HEK293 (cell line): ENCODE measurements around the gene APOC1.

Experiments used
- CTCF ChIA-PET: fragments of 350-600 bp; formaldehyde crosslinking; extraction: SDS; loops from one replicate; lab custom pipeline; 2021; ENCODE audit warnings: antibody characterized with exemption; lab: Yijun Ruan, JAX
- POLR2A ChIA-PET: fragments of 300-600 bp; formaldehyde crosslinking; extraction: SDS; loops from one replicate; lab custom pipeline; 2020; ENCODE audit warnings: antibody characterized with exemption, inconsistent platforms; lab: Yijun Ruan, JAX
- H3K27ac ChIP-seq: fragments of 200-500 bp; sonication (Bioruptor generic); 2 replicates; pipeline ENCODE4 v1.5.1; 2014; ENCODE audit warnings: low read depth, low read length, control low read depth, inconsistent platforms; ENCODE audit errors: extremely low read depth
- H3K36me3 ChIP-seq, 2 experiments: fragments of 200-500 bp in 1 of 2; sonication (Bioruptor generic) in 1 of 2; 1 replicate in 1 of 2; 2 replicates in 1 of 2; pipeline ENCODE4 v1.5.1; 2014 to 2017; ENCODE audit warnings: inconsistent platforms in 2 of 2, low read length in 2 of 2; ENCODE audit not compliant: control insufficient read depth in 2 of 2, insufficient read depth in 1 of 2
- H3K4me1 ChIP-seq: fragments of 200-500 bp; sonication (Bioruptor generic); 2 replicates; pipeline ENCODE4 v1.5.1; 2014; ENCODE audit warnings: mild to moderate bottlenecking, low read length, inconsistent platforms; ENCODE audit not compliant: control insufficient read depth, insufficient read depth
- H3K4me3 ChIP-seq: 2 replicates; pipeline ENCODE4 v1.5.1; 2011; ENCODE audit warnings: low read depth, mild to moderate bottlenecking, control low read depth, low read length, moderate library complexity
- H3K9me3 ChIP-seq: fragments of 200-500 bp; sonication (Bioruptor generic); 2 replicates; pipeline ENCODE4 v1.5.1; 2014; ENCODE audit warnings: low read depth, low read length, inconsistent platforms; ENCODE audit not compliant: control insufficient read depth, insufficient read depth
- GLIS1 ChIP-seq: fragments of 450-650 bp; formaldehyde crosslinking; IDR thresholded peaks from 2 replicates; pipeline ENCODE4 v1.5.1; 2016; ENCODE audit warnings: missing biosample characterization, missing genetic modification characterization
- TCF7L2 ChIP-seq: IDR thresholded peaks from 2 replicates; pipeline ENCODE4 v1.6.1; 2011; ENCODE audit warnings: low read depth, mild to moderate bottlenecking, inconsistent platforms, low read length, moderate library complexity, borderline replicate concordance
- ZIC2 ChIP-seq: fragments of 450-650 bp; formaldehyde crosslinking; IDR thresholded peaks from 2 replicates; pipeline ENCODE4 v1.5.1; 2016; ENCODE audit warnings: missing biosample characterization, missing genetic modification characterization
- ZNF501 ChIP-seq: fragments of 450-650 bp; formaldehyde crosslinking; IDR thresholded peaks from 2 replicates; pipeline ENCODE4 v1.5.1; 2016; ENCODE audit warnings: missing biosample characterization, missing genetic modification characterization
- ZNF514 ChIP-seq: fragments of 450-650 bp; formaldehyde crosslinking; IDR thresholded peaks from 2 replicates; pipeline ENCODE4 v1.5.1; 2016; ENCODE audit warnings: missing biosample characterization, missing genetic modification characterization
- ZNF555 ChIP-seq: fragments of 450-650 bp; formaldehyde crosslinking; conservative IDR thresholded peaks from 2 replicates; pipeline ENCODE4 v1.5.1; 2017; ENCODE audit warnings: missing biosample characterization, mild to moderate bottlenecking, missing genetic modification characterization, inconsistent platforms
- TF ChIP-seq, protein P1 (sequence below): fragments of 450-650 bp; formaldehyde crosslinking; IDR thresholded peaks from 2 replicates; pipeline ENCODE4 v1.5.1; 2016; ENCODE audit warnings: missing biosample characterization, missing genetic modification characterization
- TF ChIP-seq, protein P2 (sequence below): fragments of 450-650 bp; formaldehyde crosslinking; IDR thresholded peaks from 2 replicates; pipeline ENCODE4 v1.5.1; 2016; ENCODE audit warnings: missing biosample characterization, missing genetic modification characterization

Gene APOC1

DNA sequence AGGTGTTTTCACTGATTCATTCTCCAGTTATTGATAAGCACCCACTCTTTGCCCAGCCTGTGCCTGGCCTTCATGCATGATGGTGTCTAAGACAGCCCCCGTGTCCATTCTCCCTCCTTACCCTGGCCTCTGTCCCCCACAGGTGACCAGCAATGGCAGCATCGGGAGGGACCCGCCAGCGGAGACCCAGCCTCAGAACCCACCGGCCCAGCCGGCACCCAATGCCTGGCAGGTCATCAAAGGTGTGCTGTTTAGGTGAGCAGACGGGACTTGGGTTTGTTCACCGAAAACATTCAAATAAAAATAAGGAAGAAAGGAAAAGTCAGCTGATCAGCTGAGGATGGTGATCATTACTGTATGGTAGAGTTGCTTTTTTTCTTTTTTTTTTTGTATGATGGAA is 47.4 kb downstream of the APOC1 start:
- H3K36me3 ChIP-seq, result peaks cover 60 to 63% of the 10 kb centered on the region in 2 experiments
- 0 out of 2 replicates have a peak overlapping the region, but pooled peaks have one; percentile 16 for H3K27ac ChIP-seq
- CTCF ChIA-PET, result interaction anchor here (0.6 to 1.5 kb wide), 5 partner anchors 10 to 238 kb away, joined by 3 to 5 read pairs (median 3); no protein-coding TSS in a partner anchor
- H3K9me3 ChIP-seq, result no peaks in the 10 kb centered on the region
- H3K4me1 ChIP-seq, result no peaks in the 10 kb centered on the region
- TF ChIP-seq, protein P1, sequence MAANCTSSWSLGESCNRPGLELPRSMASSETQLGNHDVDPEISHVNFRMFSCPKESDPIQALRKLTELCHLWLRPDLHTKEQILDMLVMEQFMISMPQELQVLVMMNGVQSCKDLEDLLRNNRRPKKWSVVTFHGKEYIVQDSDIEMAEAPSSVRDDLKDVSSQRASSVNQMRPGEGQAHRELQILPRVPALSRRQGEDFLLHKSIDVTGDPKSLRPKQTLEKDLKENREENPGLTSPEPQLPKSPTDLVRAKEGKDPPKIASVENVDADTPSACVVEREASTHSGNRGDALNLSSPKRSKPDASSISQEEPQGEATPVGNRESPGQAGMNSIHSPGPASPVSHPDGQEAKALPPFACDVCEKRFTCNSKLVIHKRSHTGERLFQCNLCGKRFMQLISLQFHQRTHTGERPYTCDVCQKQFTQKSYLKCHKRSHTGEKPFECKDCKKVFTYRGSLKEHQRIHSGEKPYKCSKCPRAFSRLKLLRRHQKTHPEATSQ (tag by site-specific recombination), result no peak
- TF ChIP-seq TCF7L2 (no peak), ZNF501 (no peak)
- TF ChIP-seq, protein P2, sequence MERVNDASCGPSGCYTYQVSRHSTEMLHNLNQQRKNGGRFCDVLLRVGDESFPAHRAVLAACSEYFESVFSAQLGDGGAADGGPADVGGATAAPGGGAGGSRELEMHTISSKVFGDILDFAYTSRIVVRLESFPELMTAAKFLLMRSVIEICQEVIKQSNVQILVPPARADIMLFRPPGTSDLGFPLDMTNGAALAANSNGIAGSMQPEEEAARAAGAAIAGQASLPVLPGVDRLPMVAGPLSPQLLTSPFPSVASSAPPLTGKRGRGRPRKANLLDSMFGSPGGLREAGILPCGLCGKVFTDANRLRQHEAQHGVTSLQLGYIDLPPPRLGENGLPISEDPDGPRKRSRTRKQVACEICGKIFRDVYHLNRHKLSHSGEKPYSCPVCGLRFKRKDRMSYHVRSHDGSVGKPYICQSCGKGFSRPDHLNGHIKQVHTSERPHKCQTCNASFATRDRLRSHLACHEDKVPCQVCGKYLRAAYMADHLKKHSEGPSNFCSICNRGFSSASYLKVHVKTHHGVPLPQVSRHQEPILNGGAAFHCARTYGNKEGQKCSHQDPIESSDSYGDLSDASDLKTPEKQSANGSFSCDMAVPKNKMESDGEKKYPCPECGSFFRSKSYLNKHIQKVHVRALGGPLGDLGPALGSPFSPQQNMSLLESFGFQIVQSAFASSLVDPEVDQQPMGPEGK, result no peak
- POLR2A ChIA-PET, result no interaction called here
- no peak overlapping the region for H3K4me3 ChIP-seq

DNA sequence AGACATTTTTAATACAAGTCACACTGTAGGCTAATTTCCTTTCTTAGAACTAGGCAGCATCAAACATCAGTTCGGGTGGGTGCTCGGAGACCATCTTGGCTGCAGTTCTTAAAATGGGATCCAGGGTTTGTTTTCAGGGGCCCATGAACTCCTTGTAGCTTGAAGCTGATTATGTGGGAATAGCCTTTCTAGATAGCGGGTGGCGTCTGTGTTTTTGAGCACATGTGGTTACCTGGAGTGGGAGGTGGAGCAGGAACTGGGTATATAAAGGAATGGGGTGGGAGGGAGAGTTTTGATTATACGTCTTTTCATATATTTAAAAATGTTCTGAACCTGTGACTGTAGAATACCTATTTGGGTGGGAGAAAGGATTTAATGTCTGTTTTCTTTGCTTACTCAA is 53.7 kb downstream of the APOC1 start:
- ChIA-PET POLR2A (interaction anchor here (0.6 kb wide), 1 partner anchor 78 kb away, joined by 5 read pairs; no protein-coding TSS in a partner anchor), CTCF (interaction anchor here (0.7 to 3.2 kb wide), 6 partner anchors 12 to 62 kb away, joined by 3 to 15 read pairs (median 4); partner anchors contain the start of gene APOC1)
- Histone ChIP-seq H3K36me3 (peaks cover 46 to 52% of the 10 kb centered on the region in 2 experiments), H3K4me1 (no peaks in the 10 kb centered on the region), H3K27ac (no peak overlapping the region), H3K9me3 (no peaks in the 10 kb centered on the region), H3K4me3 (no peak overlapping the region)
- no peak for TF ChIP-seq ZNF555 (tag by site-specific recombination)

DNA sequence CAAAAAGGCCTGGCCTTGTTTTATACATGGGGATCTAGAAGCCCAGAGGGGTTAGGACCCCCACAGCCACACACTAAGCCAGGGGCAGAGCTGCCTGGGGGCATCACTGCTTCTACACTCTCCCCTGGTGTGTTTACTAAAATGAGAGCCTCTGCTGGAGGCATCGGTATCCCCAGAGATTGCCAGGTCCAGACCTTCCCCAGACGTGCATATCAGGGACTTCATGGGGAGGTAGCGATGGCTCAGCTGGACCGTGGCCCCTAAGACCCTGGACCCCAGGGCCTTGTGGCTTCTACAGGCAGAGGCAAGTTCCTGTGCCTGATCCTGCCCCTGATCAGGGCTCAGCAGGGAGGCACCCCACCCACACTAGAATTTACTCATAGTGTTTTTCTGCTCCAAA is 54.3 kb downstream of the APOC1 start:
- H3K36me3 ChIP-seq, result peaks cover 47 to 56% of the 10 kb centered on the region in 2 experiments
- TF ChIP-seq ZNF514 (tag by site-specific recombination), result no peak
- peak; percentile 87 for TF ChIP-seq ZIC2 (tag by site-specific recombination)
- TF ChIP-seq GLIS1 (tag by site-specific recombination), result peak; percentile 75
- POLR2A ChIA-PET, result no interaction called here

More for the DNA sequence above, 54.3 kb downstream of the APOC1 start:
- Histone ChIP-seq H3K9me3 (no peaks in the 10 kb centered on the region), H3K4me3 (no peak overlapping the region), H3K4me1 (no peaks in the 10 kb centered on the region), H3K27ac (no peak overlapping the region; the same call in 1 of the 2 replicates)
- CTCF ChIA-PET, result interaction anchor here (1.0 to 3.2 kb wide), 2 partner anchors 17 to 91 kb away, joined by 3 to 15 read pairs; no protein-coding TSS in a partner anchor
